Bronchial smooth muscle cell (primary cell): ENCODE data around the gene TOM1. TPM values are rescaled to one million over a fixed set of nuclear protein-coding genes. Genes with fewer than 3 reads are reported as not detected.

ENCODE experiments used
- total RNA-seq: library from RNA; depleted of rRNA; stranded (reverse); fragments of >200 nt; gene quantifications from 2 replicates; pipeline ENCODE4 v1.2.1, GENCODE V29; 2014

Gene TOM1
- 24.7 and 33.0 TPM in 2 replicates for total RNA-seq

GRCh38 chr22:35299673-35300499 is at the start of gene TOM1:
Gene TOM1 (plus strand): TSS chr22:35299894. CDS start chr22:35299929, 35 bp downstream.

DNA sequence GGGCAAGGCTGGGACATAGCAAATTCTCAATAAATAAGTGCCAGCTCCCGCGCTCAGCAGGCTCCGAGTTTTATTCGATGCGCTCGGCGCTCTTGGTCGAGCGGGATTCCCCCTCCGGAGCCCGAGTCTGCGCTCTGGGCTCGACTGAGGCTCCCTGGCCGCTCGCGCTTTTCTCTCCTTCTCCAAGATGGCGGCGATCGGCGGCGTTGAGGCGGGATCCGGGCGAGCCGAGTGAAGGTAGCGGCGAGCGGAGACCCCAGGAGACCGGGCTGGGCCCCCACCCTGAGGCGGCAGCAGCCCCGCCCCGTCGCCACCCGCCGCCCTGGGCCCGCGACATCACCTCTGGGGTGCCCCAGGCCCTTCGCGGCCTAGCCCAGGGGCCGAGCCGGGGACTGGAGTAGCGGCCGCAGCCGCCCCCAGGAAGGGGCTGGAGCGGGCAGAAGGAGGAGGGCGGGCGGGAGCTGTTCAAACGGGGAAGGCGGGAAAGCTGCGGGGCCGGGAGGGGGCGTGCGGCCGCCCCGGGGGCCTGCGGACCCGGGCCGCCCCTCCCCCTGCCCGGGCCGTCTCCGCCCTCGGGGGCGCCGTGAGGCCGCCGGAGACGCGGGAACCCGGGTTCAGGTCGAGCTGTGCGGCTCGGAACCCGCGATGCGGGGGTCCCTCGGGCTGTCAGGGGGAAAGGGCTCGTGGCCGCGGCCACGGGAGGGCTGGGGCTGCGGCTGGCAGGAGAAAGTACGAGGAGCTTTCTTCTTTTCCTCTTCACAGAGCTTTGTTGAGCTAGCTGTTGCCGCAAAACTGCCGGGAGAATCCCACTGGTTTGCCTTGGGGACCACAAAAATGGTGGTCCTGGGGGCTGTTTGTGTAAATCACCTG is 42.1 kb upstream of the TOM1 start, which contains the start of gene HMGXB4:
Gene HMGXB4, plus strand, starts transcription at position 173 of the 870 bp plus-strand sequence. CDS start 4,898 bp downstream, outside the sequence.

DNA sequence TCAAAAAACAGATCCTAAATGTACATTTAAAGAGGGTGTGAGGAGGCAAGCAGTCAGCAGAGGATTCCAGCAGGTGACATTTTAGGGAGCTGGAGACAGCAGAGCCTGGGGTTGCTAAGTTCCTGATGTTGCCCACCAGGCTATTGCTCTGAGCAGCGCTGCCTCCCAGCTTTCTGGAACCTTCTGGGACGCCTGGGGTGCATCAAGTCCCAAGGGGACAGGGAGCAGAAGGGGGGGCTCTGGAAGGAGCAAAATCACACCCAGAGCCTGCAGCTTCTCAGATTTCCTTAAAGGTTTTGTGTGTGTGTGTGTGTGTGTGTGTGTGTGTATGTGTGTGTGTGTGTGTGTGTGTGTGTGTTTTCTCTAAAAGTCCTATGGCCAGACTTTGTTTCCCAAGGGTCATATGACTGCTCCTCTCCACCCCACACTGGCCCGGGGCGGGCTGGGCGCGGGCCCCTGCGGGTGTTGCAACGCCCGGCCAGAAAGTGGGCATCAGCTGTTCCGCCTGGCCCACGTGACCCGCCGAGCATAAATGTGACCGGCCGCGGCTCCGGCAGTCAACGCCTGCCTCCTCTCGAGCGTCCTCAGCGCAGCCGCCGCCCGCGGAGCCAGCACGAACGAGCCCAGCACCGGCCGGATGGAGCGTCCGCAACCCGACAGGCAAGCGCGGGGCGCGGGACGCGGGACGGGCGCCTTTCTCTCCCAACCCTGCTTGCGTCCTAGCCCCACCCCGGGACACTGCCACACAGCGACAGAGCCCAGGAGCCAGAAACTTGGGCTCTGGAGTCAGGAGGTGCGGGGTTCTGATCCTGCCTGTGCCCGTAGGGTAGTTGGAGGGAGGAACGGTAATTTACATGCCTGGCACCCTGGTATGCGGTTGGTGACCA is 81.1 kb downstream of the TOM1 start, which contains the start of gene HMOX1:
Gene HMOX1, plus strand, starts transcription at position 560 of the 887 bp plus-strand sequence. Its CDS starts 78 bp downstream, at position 638.

Other genes with a start within 250 kb of the TOM1 start
- gene ISX, start 233.7 kb upstream of the TOM1 start, total RNA-seq, result not detected in 2 replicates
- gene HMGXB4, start 42.4 kb upstream of the TOM1 start, total RNA-seq, result 9.2 and 13.4 TPM in 2 replicates
- gene HMOX1, start 81.2 kb downstream of the TOM1 start, total RNA-seq, result 202 and 240 TPM in 2 replicates
- gene MCM5, start 100.2 kb downstream of the TOM1 start, total RNA-seq, result 11.4 and 13.4 TPM in 2 replicates
- 0.95 TPM in 1 of 2 replicates, not detected in the other for gene RASD2, start 240.9 kb downstream of the TOM1 start, total RNA-seq